Activated T-helper 2 cell treated with anti-CD3 and anti-CD28 coated beads, Interferon-gamma antibody, Interleukin-2, Interleukin-4, amounts not matched to agents 10 μg/mL and 5 μg/mL and 100 μg/mL, durations not matched to agents 14 hours and 24 hours and 36 hours (primary cell): ENCODE results near the gene LYSMD1. TPM values are rescaled to one million over a fixed set of nuclear protein-coding genes. Genes with fewer than 3 reads are reported as not detected.
A peak's percentile ranks its signal among the peaks of the same experiment; 100 is the strongest.
"Not testable (repeated sequence)": the region's sequence is repeated elsewhere in the genome, so short reads cannot be mapped to it uniquely, and the experiment has no call there.

Source experiments
- DNase-seq: peaks from one replicate; pipeline ENCODE4 v3.0.0; 2021; ENCODE audit warnings: low spot score
- H3K27ac Mint-ChIP-seq: one replicate; pipeline ENCODE4 v1.8.0; 2021; ENCODE audit warnings: mixed read lengths
- H3K27me3 Mint-ChIP-seq: one replicate; pipeline ENCODE4 v1.8.0; 2021; ENCODE audit warnings: low read depth, mixed read lengths
- H3K36me3 Mint-ChIP-seq: one replicate; pipeline ENCODE4 v1.8.0; 2021; ENCODE audit warnings: low read depth, mixed read lengths
- H3K4me1 Mint-ChIP-seq: one replicate; pipeline ENCODE4 v1.8.0; 2021; ENCODE audit warnings: low read depth, mixed read lengths
- H3K4me3 Mint-ChIP-seq: one replicate; pipeline ENCODE4 v1.8.0; 2021; ENCODE audit warnings: low read depth, mild to moderate bottlenecking, moderate library complexity, mixed read lengths
- H3K9me3 Mint-ChIP-seq: one replicate; pipeline ENCODE4 v1.8.0; 2021; ENCODE audit warnings: mixed read lengths
- intact Hi-C: fragments of 100-400 bp; cut with micrococcal nuclease; formaldehyde crosslinking; loops from one replicate; pipeline ENCODE4 v1.15.1; 2023
- total RNA-seq: library from RNA; stranded (reverse); gene quantifications from 2 replicates; pipeline ENCODE4 v1.2.3, GENCODE V29; 2022

LYSMD1 gene, protein sequence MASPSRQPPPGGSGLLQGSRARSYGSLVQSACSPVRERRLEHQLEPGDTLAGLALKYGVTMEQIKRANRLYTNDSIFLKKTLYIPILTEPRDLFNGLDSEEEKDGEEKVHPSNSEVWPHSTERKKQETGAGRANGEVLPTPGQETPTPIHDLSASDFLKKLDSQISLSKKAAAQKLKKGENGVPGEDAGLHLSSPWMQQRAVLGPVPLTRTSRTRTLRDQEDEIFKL
- total RNA-seq: 3.6 and 4.9 TPM in 2 replicates

DNA sequence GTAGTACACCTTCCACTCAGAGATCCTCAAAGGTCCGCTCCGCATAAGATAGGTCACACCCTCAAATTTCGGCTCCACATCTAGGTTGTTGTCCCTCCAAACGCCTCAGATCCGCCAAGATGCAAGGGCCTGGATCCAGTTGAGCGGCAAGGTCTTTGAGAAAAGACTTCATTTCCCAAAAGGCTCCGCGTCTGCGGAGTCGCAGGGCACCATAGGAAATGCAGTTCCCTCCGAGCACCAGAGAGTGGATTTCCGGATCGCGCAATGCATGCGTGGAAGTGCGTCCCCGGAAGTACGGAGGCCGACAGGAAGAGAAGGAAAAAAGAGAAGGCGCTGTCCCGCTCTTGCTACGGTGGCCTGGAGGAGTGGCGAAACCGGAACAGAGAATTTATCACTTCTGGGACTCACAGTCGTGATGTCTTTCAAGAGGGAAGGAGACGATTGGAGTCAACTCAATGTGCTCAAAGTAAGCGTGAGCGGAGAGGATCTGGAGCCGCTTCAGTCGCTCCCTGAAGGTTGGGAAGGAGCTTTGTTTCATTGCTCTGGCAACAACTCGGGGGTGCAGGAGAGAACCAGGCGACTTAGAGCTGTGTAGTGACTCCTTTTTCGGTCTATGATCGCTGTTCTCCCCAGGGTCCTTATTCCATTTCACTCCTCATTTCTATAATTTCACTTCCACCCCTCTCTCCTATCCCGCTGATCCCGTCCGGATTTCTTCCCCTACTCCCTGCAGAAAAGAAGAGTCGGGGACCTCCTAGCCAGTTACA, at the start of gene LYSMD1, which contains the start of gene SCNM1:
Gene LYSMD1 (minus strand): TSS at position 165 of the 767 bp plus-strand sequence. CDS start 644 bp downstream, outside the sequence.
Gene SCNM1 (plus strand): TSS at position 407 of the 767 bp plus-strand sequence. CDS start 9 bp downstream, at position 416.
- intact Hi-C loops: loop anchor here (1.0 to 2.0 kb wide), 3 partner anchors 9 to 33 kb away; partner anchors contain the start of genes PIP5K1A and VPS72
- Mint-ChIP-seq H3K4me3 (peak within 1 kb of the TSS; percentile 91), H3K4me1 (peaks cover 36% of the 10 kb centered on the region), H3K27ac (peak within 1 kb of the TSS; percentile 91), H3K9me3 (no peaks in the 10 kb centered on the region), H3K27me3 (no peaks in the 10 kb centered on the region), H3K36me3 (peaks cover 67% of the 10 kb centered on the region)
- peak; percentile 97 for DNase-seq

DNA sequence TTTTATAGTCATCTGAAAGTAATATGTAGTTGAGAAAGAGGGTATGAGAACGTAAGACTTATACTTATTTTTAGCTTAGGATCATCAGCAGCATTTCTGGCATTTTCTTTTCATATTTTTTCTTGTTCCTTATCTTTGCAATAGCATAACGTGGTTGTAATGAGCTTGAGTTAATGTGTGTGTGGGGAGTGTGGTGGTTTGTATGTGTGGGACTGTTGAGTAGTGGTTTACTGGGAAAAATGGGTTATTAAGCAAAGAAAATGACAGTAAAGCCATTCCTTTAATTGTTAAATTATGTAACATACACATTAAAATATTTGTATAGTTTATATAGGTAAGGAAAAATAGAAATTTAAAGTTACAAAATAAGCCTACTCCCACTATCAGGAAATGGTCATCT, 47.9 kb upstream of the LYSMD1 start:
- Mint-ChIP-seq H3K36me3 (peaks cover 58% of the 10 kb centered on the region), H3K9me3 (no peaks in the 10 kb centered on the region), H3K4me3 (no peak overlapping the region), H3K27ac (peak overlapping the region; percentile 3), H3K4me1 (peaks cover 29% of the 10 kb centered on the region), H3K27me3 (no peaks in the 10 kb centered on the region)
- intact Hi-C loops: no loop called here
- DNase-seq: no peak

- intact Hi-C loops: no loop called here
- Mint-ChIP-seq H3K4me3 (peak overlapping the region; percentile 54), H3K27me3 (no peaks in the 10 kb centered on the region), H3K4me1 (peaks cover 27% of the 10 kb centered on the region), H3K9me3 (no peaks in the 10 kb centered on the region), H3K27ac (peak overlapping the region; percentile 85), H3K36me3 (peaks cover 61% of the 10 kb centered on the region)
- DNase-seq: peak; percentile 19
These were observed 46.4 kb upstream of the LYSMD1 start for GRCh38 chr1:151211972-151212705.

GRCh38 chr1:151210830-151211229, 45.1 kb upstream of the LYSMD1 start:
- H3K4me1 Mint-ChIP-seq: peaks cover 23% of the 10 kb centered on the region
- no peaks in the 10 kb centered on the region for H3K27me3 Mint-ChIP-seq
- no peak overlapping the region for H3K4me3 Mint-ChIP-seq
- intact Hi-C loops: no loop called here
- H3K9me3 Mint-ChIP-seq: no peaks in the 10 kb centered on the region
- peak overlapping the region; percentile 67 for H3K27ac Mint-ChIP-seq
- no peak for DNase-seq
- H3K36me3 Mint-ChIP-seq: peaks cover 67% of the 10 kb centered on the region

GRCh38 chr1:151205381-151205965, 39.8 kb upstream of the LYSMD1 start:
- H3K27me3 Mint-ChIP-seq, intact Hi-C loops, H3K9me3 Mint-ChIP-seq, H3K4me3 Mint-ChIP-seq, DNase-seq, H3K27ac Mint-ChIP-seq: not testable (repeated sequence)
- peaks cover 13% of the 10 kb centered on the region for H3K4me1 Mint-ChIP-seq
- peaks cover 59% of the 10 kb centered on the region for H3K36me3 Mint-ChIP-seq

- DNase-seq: no peak
- Mint-ChIP-seq H3K27ac (peak overlapping the region; percentile 93), H3K9me3 (no peaks in the 10 kb centered on the region), H3K27me3 (no peaks in the 10 kb centered on the region), H3K4me1 (peaks cover 35% of the 10 kb centered on the region), H3K4me3 (peak overlapping the region; percentile 99), H3K36me3 (peaks cover 43% of the 10 kb centered on the region)
- intact Hi-C loops: loop anchor here (1.0 to 5.0 kb wide), 4 partner anchors 35 to 147 kb away; partner anchors contain the start of genes LYSMD1, RFX5 and TNFAIP8L2
These were observed 34.3 kb upstream of the LYSMD1 start for GRCh38 chr1:151199873-151200581.

- intact Hi-C loops: loop anchor here (1.0 to 5.0 kb wide), 6 partner anchors 8 to 149 kb away; partner anchors contain the start of genes LYSMD1, RFX5, TNFAIP8L2 and VPS72
- peak; percentile 97 for DNase-seq
- H3K9me3 Mint-ChIP-seq: no peaks in the 10 kb centered on the region
- peaks cover 35% of the 10 kb centered on the region for H3K36me3 Mint-ChIP-seq
- H3K27ac Mint-ChIP-seq: peak within 1 kb of the TSS; percentile 93
- H3K4me3 Mint-ChIP-seq: peak within 1 kb of the TSS; percentile 99
- peaks cover 3% of the 10 kb centered on the region for H3K27me3 Mint-ChIP-seq
- H3K4me1 Mint-ChIP-seq: peaks cover 28% of the 10 kb centered on the region
These were observed 32.8 kb upstream of the LYSMD1 start, which contains the start of gene PIP5K1A for GRCh38 chr1:151198254-151199127. Gene PIP5K1A, plus strand, starts transcription at chr1:151198552. Its CDS starts 445 bp downstream, at chr1:151198997.

DNA sequence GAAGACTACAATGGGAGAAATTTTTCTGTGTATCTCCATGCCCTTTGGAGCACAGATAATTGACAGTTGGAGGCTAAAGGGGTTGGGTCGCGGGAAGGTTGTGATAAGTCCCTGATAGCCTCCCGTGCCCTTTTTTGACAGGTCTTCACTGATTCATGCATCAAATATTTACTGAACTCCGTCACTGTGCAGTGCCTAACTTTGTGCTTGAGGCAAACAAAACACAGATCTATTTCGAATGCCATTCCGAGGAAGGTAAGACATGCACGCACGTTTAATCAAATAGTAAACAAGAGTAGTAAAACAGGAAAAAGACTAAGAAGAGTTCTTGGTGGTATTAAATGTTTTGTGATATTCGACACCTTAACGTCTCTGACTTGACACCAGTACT, 32.2 kb upstream of the LYSMD1 start:
- intact Hi-C loops: loop anchor here (1.0 to 5.0 kb wide), 5 partner anchors 8 to 149 kb away; partner anchors contain the start of genes LYSMD1, RFX5, TNFAIP8L2 and VPS72
- Mint-ChIP-seq H3K27me3 (peaks cover 3% of the 10 kb centered on the region), H3K4me3 (peak overlapping the region; percentile 99), H3K4me1 (peaks cover 28% of the 10 kb centered on the region), H3K9me3 (no peaks in the 10 kb centered on the region), H3K27ac (peak overlapping the region; percentile 93), H3K36me3 (peaks cover 32% of the 10 kb centered on the region)
- no peak for DNase-seq

DNA sequence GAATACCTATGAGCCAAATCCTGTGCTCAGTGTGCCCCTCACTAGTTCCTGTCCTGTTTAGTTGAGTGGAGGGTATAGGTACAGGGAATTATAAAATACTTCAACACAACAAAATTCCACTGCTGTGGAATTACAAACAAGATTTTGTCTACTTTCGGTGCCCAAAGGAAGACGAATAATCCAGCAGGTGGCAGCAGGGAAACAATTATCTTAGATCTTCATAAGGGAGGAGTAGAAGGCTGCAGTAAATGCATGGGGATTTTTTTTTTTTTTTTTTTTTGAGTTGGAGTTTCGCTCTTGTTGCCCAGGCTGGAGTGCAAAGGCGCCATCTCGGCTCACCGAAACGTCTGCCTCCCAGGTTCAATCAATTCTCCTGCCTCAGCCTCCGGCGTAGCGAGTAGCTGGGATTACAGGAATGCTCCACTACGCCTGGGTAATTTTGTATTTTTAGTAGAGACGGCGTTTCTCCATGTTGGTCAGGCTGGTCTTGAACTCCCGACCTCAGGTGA, 30.6 kb upstream of the LYSMD1 start:
- H3K4me3 Mint-ChIP-seq: peak overlapping the region; percentile 33
- peaks cover 21% of the 10 kb centered on the region for H3K36me3 Mint-ChIP-seq
- H3K4me1 Mint-ChIP-seq: peaks cover 27% of the 10 kb centered on the region
- no peak overlapping the region for H3K27ac Mint-ChIP-seq
- H3K9me3 Mint-ChIP-seq: no peaks in the 10 kb centered on the region
- peaks cover 3% of the 10 kb centered on the region for H3K27me3 Mint-ChIP-seq
- DNase-seq: peak; percentile 34
- intact Hi-C loops: loop anchor here (1.0 to 5.0 kb wide), 2 partner anchors 55 to 151 kb away; partner anchors contain the start of gene RFX5

- not testable (repeated sequence) for H3K4me3 Mint-ChIP-seq, H3K27ac Mint-ChIP-seq
- peaks cover 25% of the 10 kb centered on the region for H3K4me1 Mint-ChIP-seq
These were observed 29.3 kb upstream of the LYSMD1 start for GRCh38 chr1:151194894-151195594.

More at GRCh38 chr1:151194894-151195594, 29.3 kb upstream of the LYSMD1 start:
- DNase-seq, H3K9me3 Mint-ChIP-seq, H3K27me3 Mint-ChIP-seq: not testable (repeated sequence)
- intact Hi-C loops: loop anchor here (5.0 kb wide), 1 partner anchor 152 kb away; the partner anchor contains the start of gene RFX5
- H3K36me3 Mint-ChIP-seq: peaks cover 16% of the 10 kb centered on the region
